HK-2 (cell line): ENCODE results near the gene CCNL2.
A peak's percentile ranks its signal among the peaks of the same experiment; 100 is the strongest.
"Not testable (repeated sequence)": the region's sequence is repeated elsewhere in the genome, so short reads cannot be mapped to it uniquely, and the experiment has no call there.

Experiments used
- DNase-seq: peaks from one replicate; pipeline ENCODE4 v3.0.0-alpha.2; 2018; ENCODE audit not compliant: unreplicated experiment

The CCNL2 gene

DNA sequence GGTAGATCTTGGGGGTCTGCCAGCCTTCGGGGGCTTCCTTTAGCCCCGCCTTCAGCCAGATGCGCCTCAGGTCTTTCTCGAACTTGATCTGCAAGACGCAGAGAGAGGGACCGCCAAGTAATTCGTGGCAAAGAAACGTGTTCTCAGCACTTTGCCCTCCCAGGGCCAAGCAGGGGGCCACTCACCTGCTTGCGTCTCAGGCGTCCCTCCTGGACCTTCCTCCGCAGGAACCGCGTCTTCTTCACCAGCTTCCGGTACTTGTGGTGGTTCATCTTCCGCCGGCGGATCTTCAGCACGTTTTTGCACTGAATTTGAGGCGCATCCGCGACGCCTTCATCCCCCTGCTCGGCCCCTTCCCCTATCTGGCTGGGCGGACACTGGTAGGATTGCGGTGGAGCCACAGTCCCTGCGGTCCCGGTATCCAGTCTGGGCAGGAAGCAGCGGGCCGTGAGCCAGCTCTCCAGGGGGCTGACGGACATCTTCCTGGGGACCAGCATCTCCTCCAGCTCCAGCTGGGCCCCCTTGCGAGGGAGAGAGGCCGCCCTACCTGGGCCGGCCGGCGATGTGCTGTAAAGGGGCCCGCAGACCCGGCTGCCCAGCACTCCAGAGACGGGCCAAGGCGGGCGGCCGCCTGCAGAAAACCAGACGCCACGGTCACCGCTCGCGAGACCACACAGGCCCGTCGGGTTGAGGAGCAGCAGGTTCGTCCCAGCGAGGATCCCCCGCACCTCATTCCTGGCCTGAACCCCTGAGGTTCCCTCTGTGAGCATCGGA, 25.1 kb downstream of the CCNL2 start:
- no peak for DNase-seq

DNA sequence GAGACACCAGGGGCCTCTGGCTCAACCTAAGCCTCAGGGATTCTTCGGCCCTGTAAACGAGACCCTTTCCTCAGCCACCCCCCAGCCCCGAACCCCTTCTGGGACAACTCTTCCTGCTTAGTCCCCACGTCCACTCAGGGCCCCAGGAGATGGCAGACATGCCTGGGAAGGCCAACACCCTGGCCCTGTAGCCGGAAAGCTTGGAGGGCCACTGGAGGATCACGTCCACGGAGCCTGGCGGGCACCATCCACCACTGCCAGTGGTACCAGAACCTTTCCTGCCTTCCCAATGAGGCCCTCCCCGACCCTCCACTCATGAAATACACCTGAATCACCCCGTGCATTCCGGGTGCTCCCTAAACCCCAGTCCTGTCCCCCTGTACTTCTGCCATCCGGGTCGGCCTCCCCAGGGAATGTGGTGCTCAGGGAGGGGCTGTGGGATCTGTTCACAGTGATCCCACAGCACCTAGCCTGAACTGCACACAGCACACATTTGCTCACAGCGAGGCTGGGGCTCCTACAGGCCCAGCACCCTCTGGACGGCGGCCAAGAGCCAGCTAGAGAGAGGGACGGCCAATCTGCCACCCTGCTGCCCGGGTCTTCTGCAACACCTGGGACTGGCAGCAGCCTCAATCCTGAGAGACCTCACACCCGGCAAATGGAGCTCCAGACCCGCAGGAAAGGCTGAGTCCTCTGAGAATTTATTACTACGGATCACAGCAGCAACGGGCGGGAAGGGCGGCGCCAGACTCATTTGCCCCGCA, 25.9 kb downstream of the CCNL2 start:
- no peak for DNase-seq

DNA sequence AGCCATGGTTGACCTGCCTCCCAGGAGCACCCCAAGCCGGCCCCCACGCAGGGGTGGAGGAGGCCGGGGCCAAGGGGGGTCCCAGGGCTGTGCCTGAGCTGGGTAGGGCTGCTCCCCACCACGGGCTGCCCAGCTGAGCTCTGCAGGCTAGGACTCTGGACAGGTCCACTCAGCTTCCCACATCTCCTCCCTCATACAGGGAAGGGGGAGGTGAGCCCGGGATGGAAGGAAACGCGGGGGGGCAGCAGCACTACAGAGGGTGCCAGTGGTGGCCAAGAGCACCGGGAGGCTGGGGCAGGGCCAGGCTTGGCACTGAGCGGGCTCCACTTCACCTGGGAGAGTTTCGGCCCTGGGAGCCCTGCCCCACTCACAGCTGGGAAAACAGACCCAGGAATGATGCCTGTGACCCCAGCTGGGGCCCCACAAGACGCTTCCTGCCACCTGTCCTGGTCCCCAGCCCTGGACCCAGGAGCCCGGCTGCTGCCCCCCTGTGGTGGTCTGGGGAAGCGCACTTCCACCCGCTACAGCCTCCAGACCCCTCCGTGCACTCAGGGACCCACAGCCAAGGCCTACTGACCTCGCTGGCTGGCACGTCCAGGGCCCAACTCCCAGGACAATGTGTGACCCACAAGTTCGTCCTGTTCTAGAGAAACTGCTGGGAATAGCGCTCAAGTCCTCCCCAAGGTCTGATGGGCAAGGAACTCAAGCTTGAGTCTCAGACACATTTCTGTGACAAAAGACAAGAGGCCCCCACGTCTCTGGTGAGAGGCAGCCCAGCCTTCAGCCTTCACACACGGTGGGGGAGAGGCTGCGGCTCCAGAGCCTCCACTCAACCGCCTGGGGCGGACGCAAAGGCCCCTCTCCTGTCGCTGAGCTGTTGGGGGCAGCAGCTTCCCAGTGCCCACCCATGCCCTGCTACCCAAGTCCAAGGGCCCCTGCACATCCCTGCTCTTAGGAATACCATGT, 27.1 kb downstream of the CCNL2 start:
- DNase-seq = peak; percentile 85

DNA sequence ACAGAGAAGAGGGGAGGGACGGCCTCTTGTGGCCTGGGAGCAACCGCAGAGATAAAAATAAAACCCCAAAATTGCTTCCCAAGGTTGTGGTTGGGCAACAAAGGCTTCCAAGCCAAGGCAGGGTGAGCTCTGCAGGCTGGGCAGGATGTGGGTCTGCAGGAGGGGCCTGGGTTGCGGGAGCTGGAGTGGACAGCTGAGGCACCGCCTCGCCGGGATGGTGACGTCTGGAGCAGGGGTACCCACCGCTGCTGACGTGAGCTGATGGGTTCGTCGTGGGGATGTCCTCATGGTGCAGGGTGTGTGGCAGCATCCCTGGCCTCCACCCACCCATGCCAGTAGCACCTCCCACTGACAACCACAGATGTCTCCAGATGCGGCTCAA, 27.8 kb downstream of the CCNL2 start:
- DNase-seq = no peak

DNA sequence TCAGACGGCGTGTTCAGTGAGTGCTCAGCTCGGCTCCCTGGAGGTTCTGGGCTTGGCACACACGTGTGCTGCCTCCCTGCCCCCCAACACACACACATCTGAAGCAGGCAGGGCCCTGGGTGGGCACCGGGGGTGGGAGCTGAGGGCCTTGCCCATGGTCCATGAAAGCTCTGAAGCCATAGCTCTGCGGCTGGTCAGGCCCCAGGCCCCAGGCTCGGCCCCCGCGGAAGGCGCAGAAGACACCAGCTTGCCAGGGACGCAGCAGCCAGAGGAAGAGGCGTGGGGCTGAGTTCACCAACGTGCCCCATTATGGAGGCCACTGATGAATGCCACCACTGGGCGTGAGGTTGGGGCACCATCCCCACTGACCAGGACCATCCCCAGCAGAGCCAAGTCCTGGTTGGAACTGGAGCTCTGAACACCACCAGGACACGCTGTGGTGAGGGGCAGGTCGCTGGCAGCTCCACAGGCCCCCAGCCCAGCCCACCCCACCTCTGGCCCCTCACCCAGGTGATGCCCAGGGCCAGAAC, 28.3 kb downstream of the CCNL2 start:
- no peak for DNase-seq

DNA sequence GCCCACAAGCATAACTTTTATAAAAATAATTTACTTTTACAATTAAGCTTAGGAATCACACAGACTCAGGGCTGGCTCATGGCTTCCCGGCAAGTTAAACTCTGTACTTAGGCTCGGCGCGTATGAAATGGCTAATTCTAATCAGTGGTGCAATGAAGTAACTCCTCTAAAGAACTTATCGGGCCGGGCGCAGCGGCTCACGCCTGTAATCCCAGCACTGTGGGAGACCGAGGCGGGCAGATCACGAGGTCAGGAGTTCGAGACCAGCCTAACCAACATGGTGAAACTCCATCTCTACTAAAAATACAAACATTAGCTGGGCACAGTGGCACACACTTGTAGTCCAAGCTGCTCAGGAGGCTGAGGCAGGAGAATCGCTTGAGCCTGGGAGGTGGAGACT, 29.0 kb downstream of the CCNL2 start:
- not testable (repeated sequence) for DNase-seq

DNA sequence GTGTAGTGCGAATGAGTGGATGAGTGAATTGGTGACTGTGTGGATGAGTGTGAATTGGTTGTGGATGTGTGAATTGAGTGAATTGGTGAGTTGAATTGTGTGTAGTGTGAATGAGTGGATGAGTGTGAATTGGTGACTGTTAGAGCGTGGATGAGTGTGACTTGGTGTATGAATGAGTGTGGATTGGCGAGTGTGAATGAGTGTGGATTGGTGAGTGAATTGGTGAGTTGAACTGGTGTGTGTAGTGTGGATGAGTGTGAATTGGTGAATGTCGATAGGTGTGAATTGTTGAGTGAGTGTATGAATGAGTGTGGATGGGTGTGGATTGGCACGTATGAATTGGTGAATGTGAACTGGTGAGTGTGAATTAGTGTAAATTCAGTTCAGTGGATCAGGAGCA, 31.8 kb downstream of the CCNL2 start:
- no peak for DNase-seq

DNA sequence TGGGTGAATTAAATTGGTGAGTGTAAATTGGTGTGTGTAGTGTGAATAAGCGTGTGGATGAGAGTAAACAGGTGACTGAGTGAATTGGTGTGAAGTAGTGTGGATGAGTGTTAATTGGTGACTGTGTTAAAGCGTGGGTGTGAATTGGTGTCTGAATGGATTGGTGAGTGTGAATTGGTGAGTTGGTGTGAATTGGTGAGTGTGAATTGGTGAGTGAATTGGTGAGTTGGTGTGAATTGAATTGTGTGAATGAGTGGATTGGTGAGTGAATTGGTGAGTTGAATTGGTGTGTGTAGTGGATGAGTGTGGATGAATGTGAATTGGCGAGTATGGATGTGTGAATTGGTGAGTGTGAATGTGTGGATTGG, 32.5 kb downstream of the CCNL2 start:
- DNase-seq = no peak

DNA sequence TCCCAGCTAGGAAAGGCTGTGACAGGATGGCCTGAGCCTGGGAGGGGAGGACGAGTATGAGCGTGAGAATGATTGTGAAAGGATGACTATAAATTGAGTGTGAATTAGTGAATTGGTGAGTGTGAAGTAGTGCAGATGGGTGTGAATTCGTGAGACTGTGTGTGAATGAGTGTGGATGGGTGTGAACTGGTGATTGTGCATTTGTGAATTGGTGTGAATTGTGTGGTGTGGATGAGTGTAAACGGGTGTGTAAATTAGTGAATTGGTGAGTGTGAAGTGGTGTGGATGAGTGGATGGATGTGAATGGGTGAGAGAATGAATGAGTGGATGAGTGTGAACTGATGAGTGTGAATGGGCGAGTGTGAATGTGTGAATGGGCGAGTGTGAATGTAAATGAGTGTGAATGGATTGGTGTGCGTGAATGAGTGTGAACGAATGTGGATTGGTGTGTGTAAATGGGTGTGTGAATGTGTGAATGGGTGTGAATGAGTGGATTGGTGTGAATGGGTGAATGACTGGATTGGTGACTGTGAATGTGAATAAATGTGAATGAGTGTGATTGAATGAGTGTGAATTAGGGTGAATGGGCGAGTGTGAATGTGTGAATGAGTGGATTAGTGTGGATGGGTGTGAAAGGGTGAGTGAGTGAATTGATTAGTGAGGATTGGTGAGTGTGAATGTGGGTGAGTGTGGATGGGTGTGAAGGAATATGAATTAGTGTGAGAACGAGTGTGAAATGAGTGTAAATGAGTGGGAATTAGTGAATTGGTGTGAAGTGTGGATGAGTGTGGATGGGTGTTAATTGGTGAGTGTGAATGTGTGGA, 33.0 kb downstream of the CCNL2 start:
- no peak for DNase-seq

DNA sequence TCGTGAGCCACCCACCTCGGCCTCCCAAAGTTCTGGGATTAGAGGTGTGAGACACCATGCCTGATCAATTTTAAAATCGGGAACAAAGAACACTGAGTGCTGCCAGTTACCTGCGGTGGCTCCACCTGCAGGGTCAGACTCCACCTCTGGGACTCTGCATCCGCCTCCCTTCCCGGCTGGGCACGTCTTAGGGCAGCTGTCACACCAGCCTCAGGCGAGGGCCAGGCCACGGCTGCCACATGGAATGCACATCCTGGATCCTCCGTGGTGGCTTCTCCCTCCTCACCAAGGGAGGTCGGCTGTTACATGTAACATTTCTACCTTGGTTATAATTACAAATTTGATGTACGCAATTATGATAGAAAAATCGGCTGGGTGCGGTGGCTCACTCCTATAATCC, 34.9 kb downstream of the CCNL2 start:
- no peak for DNase-seq

DNA sequence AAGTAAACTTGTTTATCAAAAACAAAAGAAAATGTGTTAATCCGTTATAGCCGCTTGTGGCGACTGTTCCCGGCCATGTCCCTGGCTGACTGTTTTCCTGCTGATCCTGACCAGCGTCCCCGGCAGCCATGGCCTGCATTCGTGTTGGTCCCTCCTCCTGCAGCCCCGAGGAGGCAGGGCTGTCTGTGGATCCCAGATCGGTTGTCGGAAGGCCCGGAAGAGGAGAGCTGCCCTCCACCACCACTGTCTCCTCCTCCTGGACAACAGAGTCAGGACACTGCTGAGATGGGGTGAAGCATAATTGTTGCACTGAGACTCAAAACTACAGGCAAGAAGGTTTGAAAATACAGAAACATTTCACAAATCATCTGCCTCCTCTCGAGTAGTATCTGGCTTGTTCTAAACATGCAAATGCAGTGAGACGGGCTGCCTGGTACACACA, 37.1 kb downstream of the CCNL2 start:
- no peak for DNase-seq

DNA sequence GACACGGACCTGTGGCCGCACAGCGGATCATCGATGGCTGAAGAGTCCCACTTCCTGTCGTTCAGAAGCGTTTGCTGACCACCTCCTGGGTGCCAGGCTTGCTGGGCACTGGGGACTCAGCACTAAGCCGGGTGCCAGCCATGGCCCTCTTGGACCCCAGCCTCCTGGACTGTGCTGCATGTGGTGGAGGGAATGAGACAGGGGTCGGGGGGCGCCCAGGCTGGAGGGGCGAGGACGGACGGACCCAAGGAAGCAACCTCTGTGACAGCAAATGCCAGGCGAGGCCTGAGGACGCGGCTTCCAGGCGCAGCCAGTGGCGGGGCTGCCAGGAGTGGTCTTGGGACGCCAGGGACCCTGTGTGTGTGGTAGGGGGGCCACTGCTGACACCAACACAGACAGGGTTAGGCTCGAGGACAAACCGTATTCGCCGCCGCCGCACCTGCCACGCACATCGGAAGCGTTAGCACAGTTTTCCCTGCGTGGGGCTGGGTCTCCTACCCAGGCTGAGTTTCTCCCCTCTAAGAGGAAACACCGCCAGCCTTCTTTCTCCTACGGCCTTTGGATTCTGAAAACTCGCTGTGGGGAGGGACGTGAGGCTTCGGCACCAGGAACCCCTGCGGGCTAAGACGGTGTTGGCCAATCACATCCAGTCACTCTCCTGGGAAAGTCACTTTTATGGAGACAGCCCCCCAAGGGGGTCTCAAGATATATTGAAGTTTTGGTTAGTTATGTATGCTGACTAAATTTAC, 37.7 kb downstream of the CCNL2 start:
- DNase-seq = no peak

DNA sequence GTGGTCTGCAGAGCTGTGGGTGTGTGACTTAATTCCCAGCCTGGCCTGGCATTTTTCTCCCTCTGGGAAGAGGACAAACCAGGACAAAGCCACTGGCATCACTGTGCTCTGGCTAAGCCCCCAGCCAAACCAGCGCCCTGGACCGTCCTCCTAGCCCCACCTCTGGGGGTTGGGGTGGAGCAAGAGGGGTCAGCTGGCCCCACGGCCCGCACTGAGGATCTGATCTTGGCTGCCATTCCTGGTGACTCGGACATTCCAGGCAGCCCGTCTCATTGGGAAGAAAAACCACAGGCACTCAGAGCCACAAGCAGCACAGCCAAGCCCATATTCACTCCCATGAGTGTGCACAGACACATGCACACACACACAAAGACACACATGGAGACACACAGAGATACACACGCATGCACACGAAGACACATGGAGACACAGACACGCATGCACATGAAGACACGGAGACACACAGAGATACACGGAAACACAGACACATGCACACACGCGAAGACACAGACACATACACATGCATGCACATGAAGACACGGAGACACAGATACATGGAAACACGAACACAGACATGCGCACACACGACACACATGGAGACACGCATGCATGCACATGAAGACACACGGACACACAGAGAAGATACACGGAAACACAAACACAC, 38.5 kb downstream of the CCNL2 start:
- peak; percentile 94 for DNase-seq

DNA sequence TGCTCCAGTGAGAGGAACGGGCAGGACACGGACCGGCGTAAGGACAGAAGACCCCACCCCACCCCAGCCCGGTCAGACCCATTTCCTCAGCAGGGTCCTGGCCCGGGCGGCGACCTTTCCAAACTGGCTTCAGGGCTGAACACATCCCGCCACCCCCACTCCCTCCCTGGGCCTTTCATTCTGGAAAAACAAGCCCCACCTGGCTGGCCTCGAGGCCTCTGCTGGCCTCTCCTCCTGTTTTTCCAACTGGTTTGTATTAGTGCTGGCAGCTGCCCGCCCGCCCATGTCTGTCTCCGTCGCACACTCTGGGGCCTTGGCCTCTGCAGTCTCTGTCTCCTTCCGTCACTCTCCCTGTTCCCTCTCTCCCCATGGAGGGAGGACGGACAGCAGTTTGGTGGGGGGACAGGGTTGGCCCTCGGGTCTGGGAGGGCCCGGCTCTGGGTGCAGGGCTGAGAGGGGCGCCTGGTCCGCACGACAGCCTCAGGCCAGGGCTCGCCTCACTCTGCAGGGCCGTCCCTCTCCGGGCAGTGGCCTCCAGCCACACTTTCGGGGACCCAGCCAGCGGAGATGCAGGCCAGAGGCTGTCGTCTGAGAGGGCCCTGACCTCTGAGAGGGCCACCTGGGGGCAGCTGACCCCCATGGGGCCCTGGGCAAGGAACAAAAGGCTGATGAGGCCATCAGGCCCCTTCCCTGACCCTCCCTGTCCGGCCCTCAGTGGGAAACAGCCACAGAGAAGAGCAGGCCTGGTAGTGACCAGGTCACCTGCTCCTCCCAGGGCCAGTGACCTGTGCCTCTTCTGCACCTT, 39.3 kb downstream of the CCNL2 start:
- DNase-seq = peak; percentile 65

DNA sequence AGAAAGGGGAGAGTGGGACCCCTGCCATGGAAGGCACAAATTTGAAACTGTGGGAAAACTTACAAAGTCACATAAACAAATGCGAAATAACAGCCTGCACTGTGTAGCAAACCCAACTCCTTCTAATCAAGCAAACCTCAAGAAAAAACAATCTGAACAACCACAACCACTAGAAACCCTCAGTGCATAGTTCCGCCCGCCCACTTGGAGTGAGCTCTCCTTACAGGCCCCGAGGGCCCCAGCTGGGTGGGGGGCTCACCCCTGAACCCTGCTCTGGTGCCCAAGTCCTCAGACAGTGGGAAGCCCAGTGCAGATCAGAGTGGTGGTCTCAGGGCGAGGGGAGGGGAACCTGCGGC, 39.8 kb downstream of the CCNL2 start:
- DNase-seq = peak; percentile 46

DNA sequence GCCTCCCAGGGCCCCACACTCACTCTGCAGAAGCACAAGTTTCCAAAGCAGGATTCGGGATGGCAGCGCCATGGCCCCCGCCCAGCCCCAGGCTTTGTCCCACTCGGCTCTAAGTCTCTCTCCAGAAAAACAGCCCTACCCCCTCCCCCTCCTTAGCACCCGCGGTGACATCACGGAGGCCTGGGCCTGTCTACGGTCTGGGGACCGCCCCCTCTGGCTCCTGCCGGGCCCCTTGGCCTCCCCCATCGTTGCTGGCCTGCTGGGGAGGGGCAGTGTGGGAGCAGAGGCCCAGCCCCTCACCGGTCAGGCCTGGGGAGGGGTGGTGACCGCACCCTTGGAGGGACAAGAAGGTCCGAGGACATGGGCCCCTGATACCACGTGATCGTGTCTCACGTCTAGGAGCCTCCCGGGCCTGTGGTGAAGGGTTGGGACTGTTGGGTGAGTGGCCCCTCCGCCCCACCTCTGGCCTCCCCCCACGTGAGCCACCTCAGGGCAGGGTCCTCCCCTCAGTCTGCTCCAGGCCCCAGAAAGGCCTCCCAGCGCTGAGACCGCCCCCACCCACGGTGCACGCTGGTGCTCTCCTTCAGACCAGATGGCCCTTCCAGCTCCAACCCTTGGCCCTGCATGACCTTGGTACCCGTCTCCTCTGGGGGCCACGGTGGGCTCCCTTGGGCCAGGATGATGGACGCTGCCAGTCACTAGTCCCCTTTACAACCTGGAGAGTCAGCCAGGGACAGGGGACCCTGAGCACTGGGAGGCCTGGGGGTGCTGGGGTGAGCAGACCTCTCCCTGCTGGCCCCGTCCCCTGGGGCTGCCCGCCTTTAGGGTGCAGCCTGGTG, 40.5 kb downstream of the CCNL2 start, which contains the start of gene MXRA8:
TSS of gene MXRA8 (minus strand) at position 123 of the 839 bp plus-strand sequence. CDS start at position 72, 51 bp downstream.
- peak; percentile 88 for DNase-seq

DNA sequence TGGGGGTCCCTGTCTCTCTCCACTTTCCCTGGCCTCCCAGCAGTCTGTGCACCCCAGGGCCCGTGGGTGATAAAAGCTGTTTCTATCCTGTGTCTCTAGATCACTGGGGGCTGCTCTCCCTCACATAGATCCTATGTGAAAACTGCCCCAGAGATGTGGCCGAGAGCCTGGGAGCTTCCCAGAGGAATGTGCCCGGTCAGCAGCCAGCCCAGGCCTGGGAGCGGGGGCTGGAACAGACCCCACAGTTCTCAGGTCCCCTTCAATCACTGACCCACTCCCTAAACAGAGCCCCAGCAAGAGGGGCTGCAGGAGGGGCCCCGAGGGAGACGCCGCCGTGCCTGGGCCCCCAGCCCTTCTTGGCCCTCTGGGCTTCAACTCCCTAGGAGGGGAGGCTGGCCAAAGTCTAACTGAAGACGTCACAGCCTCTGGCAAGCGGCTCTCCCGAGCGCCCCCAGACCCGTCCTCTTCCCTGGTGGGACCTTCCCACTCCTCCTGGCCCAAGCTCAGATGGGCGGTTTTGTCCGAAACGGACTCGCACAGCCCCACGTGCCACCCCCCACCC, 41.2 kb downstream of the CCNL2 start:
- no peak for DNase-seq
